GM12878 (cell line): Measurements from ENCODE around the gene F11. TPM values are rescaled to one million over a fixed set of nuclear protein-coding genes. Genes with fewer than 3 reads are reported as not detected.

Source experiments
- ATAC-seq: fragments of 200-7000 bp; cut with Tn5 transposase; 3 replicates; pipeline ENCODE4 v1.9.1; 2020; ENCODE audit warnings: mild to moderate bottlenecking, moderate library complexity
- BruUV-seq: library from RNA; stranded (reverse); fragments of 400-500 nt; replicated peaks from 2 replicates; lab custom pipeline; 2021; lab: Mats Ljungman, UMichigan
- CTCF ChIA-PET: fragments of 300-600 bp; sonication (Branson Sonifier 250); formaldehyde crosslinking; extraction: SDS; loops from one replicate; lab custom pipeline; 2021; ENCODE audit warnings: inconsistent platforms; lab: Yijun Ruan, JAX
- POLR2A ChIA-PET: fragments of 350-600 bp; formaldehyde crosslinking; extraction: SDS; loops from one replicate; lab custom pipeline; 2021; ENCODE audit warnings: inconsistent platforms; lab: Charles Lee
- RAD21 ChIA-PET: fragments of 300-600 bp; sonication (Branson Sonifier 250); formaldehyde crosslinking; loops from one replicate; lab custom pipeline; 2023; ENCODE audit warnings: antibody characterized with exemption; ENCODE audit not compliant: unreplicated experiment; lab: Charles Lee
- SMC1A ChIA-PET: fragments of 300-600 bp; sonication (Branson Sonifier 250); formaldehyde crosslinking; loops from one replicate; lab custom pipeline; 2023; ENCODE audit not compliant: unreplicated experiment, uncharacterized antibody; lab: Charles Lee
- DNase-seq: peaks from one replicate; pipeline ENCODE4 v3.0.0-alpha.2; 2011; ENCODE audit warnings: low read depth, low spot score
- FAIRE-seq: peaks from 3 replicates; lab custom pipeline; 2011; peaks lifted over from hg19 to GRCh38; lab: Jason Lieb, UNC
- H2AFZ ChIP-seq: 2 replicates; pipeline ENCODE4 v1.6.0; 2011; ENCODE audit warnings: low read depth, low read length, control low read depth; ENCODE audit not compliant: control insufficient read depth
- H3K27ac ChIP-seq: 2 replicates; pipeline ENCODE4 v1.5.1; 2011; ENCODE audit warnings: control low read depth; ENCODE audit not compliant: control insufficient read depth, insufficient read depth
- H3K27me3 ChIP-seq, 2 experiments: replicated peaks in 1 of 2; 2 replicates each; pipeline versions ENCODE4 v1.6.0 to v1.6.1; 2011; ENCODE audit warnings: low read length in 1 of 2; ENCODE audit not compliant: control insufficient read depth in 2 of 2, insufficient read depth in 2 of 2
- H3K36me3 ChIP-seq, 2 experiments: 2 replicates each; pipeline ENCODE4 v1.5.1; 2011; ENCODE audit warnings: low read length in 1 of 2; ENCODE audit not compliant: control insufficient read depth in 2 of 2, insufficient read depth in 2 of 2
- H3K4me1 ChIP-seq: 2 replicates; pipeline ENCODE4 v1.6.1; 2011; ENCODE audit warnings: mild to moderate bottlenecking, low read length, moderate library complexity, mixed read lengths; ENCODE audit not compliant: control insufficient read depth, insufficient read depth
- H3K4me2 ChIP-seq: 2 replicates; pipeline ENCODE4 v1.6.0; 2011; ENCODE audit warnings: control low read depth; ENCODE audit not compliant: control insufficient read depth, insufficient read depth
- H3K4me3 ChIP-seq: fragments of 200-600 bp; sonication (generic); 2 replicates; pipeline ENCODE4 v1.5.1; 2016
- H3K79me2 ChIP-seq: 2 replicates; pipeline ENCODE4 v1.6.0; 2011; ENCODE audit warnings: low read length; ENCODE audit not compliant: control insufficient read depth, insufficient read depth
- H3K9ac ChIP-seq: 2 replicates; pipeline ENCODE4 v1.8.0; 2011; ENCODE audit warnings: low read length, control low read depth, mixed read lengths; ENCODE audit not compliant: control insufficient read depth, insufficient read depth
- H3K9me3 ChIP-seq: replicated peaks from 3 replicates; pipeline ENCODE4 v1.5.1; 2011; ENCODE audit warnings: mild to moderate bottlenecking, low read length; ENCODE audit not compliant: control insufficient read depth, insufficient read depth
- H4K20me1 ChIP-seq: 2 replicates; pipeline ENCODE4 v1.6.0; 2011; ENCODE audit not compliant: control insufficient read depth, insufficient read depth
- CHD1 ChIP-seq: IDR thresholded peaks from 2 replicates; pipeline ENCODE4 v1.6.1; 2012; ENCODE audit warnings: low read depth, low read length, improper control_type of control experiment
- MEF2B ChIP-seq: fragments of 450-650 bp; IDR thresholded peaks from 2 replicates; pipeline ENCODE4 v1.6.1; 2018; ENCODE audit warnings: mild to moderate bottlenecking, moderate library complexity; ENCODE audit not compliant: partially characterized antibody, poor library complexity, severe bottlenecking
- MYC ChIP-seq: IDR thresholded peaks from 2 replicates; pipeline ENCODE4 v1.6.1; 2011; ENCODE audit warnings: mild to moderate bottlenecking, low read length, moderate library complexity, inconsistent platforms; ENCODE audit not compliant: insufficient read depth, insufficient replicate concordance, insufficient read length, severe bottlenecking
- POU2F2 ChIP-seq: IDR thresholded peaks from 3 replicates; pipeline ENCODE4 v1.6.1; 2011; ENCODE audit warnings: low read depth, mild to moderate bottlenecking, low read length, borderline replicate concordance
- RB1 ChIP-seq: fragments of 450-650 bp; formaldehyde crosslinking; IDR thresholded peaks from 2 replicates; pipeline ENCODE4 v1.6.1; 2017; ENCODE audit warnings: mild to moderate bottlenecking, borderline replicate concordance
- RFX5 ChIP-seq: IDR thresholded peaks from 2 replicates; pipeline ENCODE4 v1.6.1; 2011; ENCODE audit warnings: low read depth, low read length, improper control_type of control experiment
- ZNF622 ChIP-seq: fragments of 450-650 bp; IDR thresholded peaks from 2 replicates; pipeline ENCODE4 v1.6.1; 2017; ENCODE audit warnings: mild to moderate bottlenecking, inconsistent platforms
- WGBS: methylation state at CpG from one replicate; pipeline ENCODE4 v1.1.6; 2016; ENCODE audit warnings: low lambda C conversion rate; ENCODE audit not compliant: insufficient replicate concordance, insufficient coverage; ENCODE audit errors: missing lambda C conversion rate; 5-methylcytosine and 5-hydroxymethylcytosine counted together
- in situ Hi-C: fragments of 300-500 bp; cut with MboI; formaldehyde crosslinking; loops from 9 replicates; pipeline ENCODE4 v1.14.3; 2018; ENCODE audit warnings: mixed read lengths
- intact Hi-C: fragments of 100-400 bp; cut with micrococcal nuclease; formaldehyde crosslinking; loops from one replicate; pipeline ENCODE4 v1.14.2; 2022; ENCODE audit not compliant: unreplicated experiment
- polyA plus RNA-seq, 11 experiments: library from polyadenylated mRNA; depleted of rRNA in 4 of 11; unstranded in 6 of 11; stranded (reverse) in 5 of 11; fragments of >200 nt; fragmentation: Nextera tagmentation in 4 of 11; fragmentation: Illumina TruSeq in 1 of 11; extraction: Ambion mirVana in 4 of 11; extraction: Trizol in 1 of 11; gene quantifications; 1 replicate in 1 of 11; 2 replicates in 10 of 11; pipeline versions ENCODE4 v1.2.1 to v1.2.3, GENCODE V29; 2011 to 2016; ENCODE audit warnings: inconsistent platforms in 2 of 11, missing spikeins in 2 of 11, low read depth in 1 of 11
- total RNA-seq, 4 experiments: library from RNA; depleted of rRNA in 3 of 4; stranded (reverse); fragments of >200 nt in 3 of 4; fragmentation: Illumina TruSeq in 1 of 4; extraction: Trizol in 1 of 4; gene quantifications; 2 replicates each; pipeline versions ENCODE4 v1.2.1 to v1.2.3, GENCODE V29; 2013 to 2021
- TF ChIP-seq, protein P1 (sequence below): fragments of 150-350 bp; IDR thresholded peaks from 2 replicates; pipeline ENCODE4 v1.6.1; 2014; ENCODE audit warnings: mild to moderate bottlenecking, low read depth, low read length
- TF ChIP-seq, protein P2 (sequence below): fragments of 450-650 bp; conservative IDR thresholded peaks from 2 replicates; pipeline ENCODE4 v1.6.1; 2017; ENCODE audit warnings: mild to moderate bottlenecking, moderate library complexity
- TF ChIP-seq, protein P3 (sequence below): fragments of 450-650 bp; IDR thresholded peaks from 2 replicates; pipeline ENCODE4 v1.6.1; 2018; ENCODE audit warnings: borderline replicate concordance, mild to moderate bottlenecking; ENCODE audit not compliant: partially characterized antibody
- TF ChIP-seq, protein P4 (sequence below): fragments of 150-350 bp; IDR thresholded peaks from 2 replicates; pipeline ENCODE4 v1.6.1; 2016; ENCODE audit warnings: low read depth, low read length

The F11 gene
- total and polyA plus RNA-seq, 10 of the 15 experiments (the other 5 are each of a cell fraction or from before 2014, with no cell fraction given) = not detected

DNA sequence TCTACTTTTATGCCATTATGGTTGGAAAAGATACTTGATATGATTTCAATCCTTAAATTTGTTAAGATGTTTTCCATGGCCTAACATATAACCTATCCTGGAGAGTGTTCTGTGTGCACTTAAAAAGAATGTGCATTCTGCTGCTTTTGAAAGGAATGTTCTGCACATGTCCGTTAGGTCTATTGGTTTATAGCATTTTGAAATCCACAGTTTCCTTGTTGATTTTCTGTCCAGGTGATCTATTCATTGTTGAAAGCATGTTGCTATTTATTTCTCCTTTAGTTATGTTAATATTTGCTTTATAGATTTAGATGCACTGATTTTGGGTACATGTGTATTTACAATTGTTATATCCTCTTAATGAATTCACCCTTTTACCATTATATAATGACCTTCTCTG, 44.4 kb upstream of the F11 start:
- BruUV-seq = no TSS peak
- no peak for ATAC-seq
- Histone ChIP-seq H3K9ac (no peak overlapping the region), H3K27ac (no peak overlapping the region), H2AFZ (no peak overlapping the region), H4K20me1 (no peaks in the 10 kb centered on the region), H3K79me2 (no peaks in the 10 kb centered on the region), H3K36me3 (no peaks in the 10 kb centered on the region), H3K4me1 (no peaks in the 10 kb centered on the region), H3K4me3 (no peak overlapping the region), H3K27me3 (no peaks in the 10 kb centered on the region), H3K9me3 (no peaks in the 10 kb centered on the region), H3K4me2 (no peak overlapping the region)
- WGBS = 82% methylated on average over 1 of the region's 1 CpG
- ChIA-PET RAD21 (no interaction called here), SMC1A (no interaction called here), CTCF (no interaction called here), POLR2A (no interaction called here)
- intact Hi-C loops = no loop called here
- no peak for FAIRE-seq
- in situ Hi-C loops = no loop called here
- no peak for DNase-seq
- TF ChIP-seq RB1 = no peak
- no peak for TF ChIP-seq MYC
- TF ChIP-seq, protein P1, sequence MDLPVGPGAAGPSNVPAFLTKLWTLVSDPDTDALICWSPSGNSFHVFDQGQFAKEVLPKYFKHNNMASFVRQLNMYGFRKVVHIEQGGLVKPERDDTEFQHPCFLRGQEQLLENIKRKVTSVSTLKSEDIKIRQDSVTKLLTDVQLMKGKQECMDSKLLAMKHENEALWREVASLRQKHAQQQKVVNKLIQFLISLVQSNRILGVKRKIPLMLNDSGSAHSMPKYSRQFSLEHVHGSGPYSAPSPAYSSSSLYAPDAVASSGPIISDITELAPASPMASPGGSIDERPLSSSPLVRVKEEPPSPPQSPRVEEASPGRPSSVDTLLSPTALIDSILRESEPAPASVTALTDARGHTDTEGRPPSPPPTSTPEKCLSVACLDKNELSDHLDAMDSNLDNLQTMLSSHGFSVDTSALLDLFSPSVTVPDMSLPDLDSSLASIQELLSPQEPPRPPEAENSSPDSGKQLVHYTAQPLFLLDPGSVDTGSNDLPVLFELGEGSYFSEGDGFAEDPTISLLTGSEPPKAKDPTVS = no peak
- no peak for TF ChIP-seq RFX5
- TF ChIP-seq, protein P2, sequence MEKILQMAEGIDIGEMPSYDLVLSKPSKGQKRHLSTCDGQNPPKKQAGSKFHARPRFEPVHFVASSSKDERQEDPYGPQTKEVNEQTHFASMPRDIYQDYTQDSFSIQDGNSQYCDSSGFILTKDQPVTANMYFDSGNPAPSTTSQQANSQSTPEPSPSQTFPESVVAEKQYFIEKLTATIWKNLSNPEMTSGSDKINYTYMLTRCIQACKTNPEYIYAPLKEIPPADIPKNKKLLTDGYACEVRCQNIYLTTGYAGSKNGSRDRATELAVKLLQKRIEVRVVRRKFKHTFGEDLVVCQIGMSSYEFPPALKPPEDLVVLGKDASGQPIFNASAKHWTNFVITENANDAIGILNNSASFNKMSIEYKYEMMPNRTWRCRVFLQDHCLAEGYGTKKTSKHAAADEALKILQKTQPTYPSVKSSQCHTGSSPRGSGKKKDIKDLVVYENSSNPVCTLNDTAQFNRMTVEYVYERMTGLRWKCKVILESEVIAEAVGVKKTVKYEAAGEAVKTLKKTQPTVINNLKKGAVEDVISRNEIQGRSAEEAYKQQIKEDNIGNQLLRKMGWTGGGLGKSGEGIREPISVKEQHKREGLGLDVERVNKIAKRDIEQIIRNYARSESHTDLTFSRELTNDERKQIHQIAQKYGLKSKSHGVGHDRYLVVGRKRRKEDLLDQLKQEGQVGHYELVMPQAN = no peak
- TF ChIP-seq POU2F2 = no peak
- TF ChIP-seq MEF2B = no peak
- TF ChIP-seq ZNF622 = no peak
- TF ChIP-seq, protein P3, sequence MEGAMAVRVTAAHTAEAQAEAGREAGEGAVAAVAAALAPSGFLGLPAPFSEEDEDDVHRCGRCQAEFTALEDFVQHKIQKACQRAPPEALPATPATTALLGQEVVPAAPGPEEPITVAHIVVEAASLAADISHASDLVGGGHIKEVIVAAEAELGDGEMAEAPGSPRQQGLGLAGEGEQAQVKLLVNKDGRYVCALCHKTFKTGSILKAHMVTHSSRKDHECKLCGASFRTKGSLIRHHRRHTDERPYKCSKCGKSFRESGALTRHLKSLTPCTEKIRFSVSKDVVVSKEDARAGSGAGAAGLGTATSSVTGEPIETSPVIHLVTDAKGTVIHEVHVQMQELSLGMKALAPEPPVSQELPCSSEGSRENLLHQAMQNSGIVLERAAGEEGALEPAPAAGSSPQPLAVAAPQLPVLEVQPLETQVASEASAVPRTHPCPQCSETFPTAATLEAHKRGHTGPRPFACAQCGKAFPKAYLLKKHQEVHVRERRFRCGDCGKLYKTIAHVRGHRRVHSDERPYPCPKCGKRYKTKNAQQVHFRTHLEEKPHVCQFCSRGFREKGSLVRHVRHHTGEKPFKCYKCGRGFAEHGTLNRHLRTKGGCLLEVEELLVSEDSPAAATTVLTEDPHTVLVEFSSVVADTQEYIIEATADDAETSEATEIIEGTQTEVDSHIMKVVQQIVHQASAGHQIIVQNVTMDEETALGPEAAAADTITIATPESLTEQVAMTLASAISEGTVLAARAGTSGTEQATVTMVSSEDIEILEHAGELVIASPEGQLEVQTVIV = no peak
- TF ChIP-seq, protein P4, sequence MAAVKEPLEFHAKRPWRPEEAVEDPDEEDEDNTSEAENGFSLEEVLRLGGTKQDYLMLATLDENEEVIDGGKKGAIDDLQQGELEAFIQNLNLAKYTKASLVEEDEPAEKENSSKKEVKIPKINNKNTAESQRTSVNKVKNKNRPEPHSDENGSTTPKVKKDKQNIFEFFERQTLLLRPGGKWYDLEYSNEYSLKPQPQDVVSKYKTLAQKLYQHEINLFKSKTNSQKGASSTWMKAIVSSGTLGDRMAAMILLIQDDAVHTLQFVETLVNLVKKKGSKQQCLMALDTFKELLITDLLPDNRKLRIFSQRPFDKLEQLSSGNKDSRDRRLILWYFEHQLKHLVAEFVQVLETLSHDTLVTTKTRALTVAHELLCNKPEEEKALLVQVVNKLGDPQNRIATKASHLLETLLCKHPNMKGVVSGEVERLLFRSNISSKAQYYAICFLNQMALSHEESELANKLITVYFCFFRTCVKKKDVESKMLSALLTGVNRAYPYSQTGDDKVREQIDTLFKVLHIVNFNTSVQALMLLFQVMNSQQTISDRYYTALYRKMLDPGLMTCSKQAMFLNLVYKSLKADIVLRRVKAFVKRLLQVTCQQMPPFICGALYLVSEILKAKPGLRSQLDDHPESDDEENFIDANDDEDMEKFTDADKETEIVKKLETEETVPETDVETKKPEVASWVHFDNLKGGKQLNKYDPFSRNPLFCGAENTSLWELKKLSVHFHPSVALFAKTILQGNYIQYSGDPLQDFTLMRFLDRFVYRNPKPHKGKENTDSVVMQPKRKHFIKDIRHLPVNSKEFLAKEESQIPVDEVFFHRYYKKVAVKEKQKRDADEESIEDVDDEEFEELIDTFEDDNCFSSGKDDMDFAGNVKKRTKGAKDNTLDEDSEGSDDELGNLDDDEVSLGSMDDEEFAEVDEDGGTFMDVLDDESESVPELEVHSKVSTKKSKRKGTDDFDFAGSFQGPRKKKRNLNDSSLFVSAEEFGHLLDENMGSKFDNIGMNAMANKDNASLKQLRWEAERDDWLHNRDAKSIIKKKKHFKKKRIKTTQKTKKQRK = no peak
- TF ChIP-seq CHD1 = no peak
